Liver (tissue), 3 donors: Measurements from ENCODE around the gene SIRT5.

ENCODE experiments used
- GABPA ChIP-seq, 2 donors: IDR thresholded peaks in 1 of 2; conservative IDR thresholded peaks in 1 of 2; 2 replicates each; pipeline ENCODE4 v1.6.1; 2016; ENCODE audit warnings: antibody characterized with exemption in 2 of 2, mild to moderate bottlenecking in 1 of 2, moderate library complexity in 1 of 2
- HNF4A ChIP-seq, 2 donors: conservative IDR thresholded peaks; 2 replicates each; pipeline ENCODE4 v1.6.1; 2016; ENCODE audit warnings: antibody characterized with exemption in 2 of 2, mild to moderate bottlenecking in 2 of 2
- JUND ChIP-seq, 2 donors: IDR thresholded peaks; 2 replicates each; pipeline ENCODE4 v1.6.1; 2016; ENCODE audit warnings: antibody characterized with exemption in 2 of 2
- RAD21 ChIP-seq, 2 donors: IDR thresholded peaks; 2 replicates each; pipeline ENCODE4 v1.6.1; 2016; ENCODE audit warnings: antibody characterized with exemption in 2 of 2, mild to moderate bottlenecking in 2 of 2
- RXRA ChIP-seq, 2 donors: IDR thresholded peaks; 2 replicates each; pipeline ENCODE4 v1.6.1; 2017 to 2018; ENCODE audit warnings: antibody characterized with exemption in 2 of 2, mild to moderate bottlenecking in 1 of 2
- TAF1 ChIP-seq: conservative IDR thresholded peaks from 2 replicates; pipeline ENCODE4 v1.6.1; 2016; ENCODE audit warnings: antibody characterized with exemption, mild to moderate bottlenecking
- TF ChIP-seq, protein P1 (sequence below): fragments of 150-350 bp; IDR thresholded peaks from 2 replicates; pipeline ENCODE4 v1.5.1; 2017; ENCODE audit warnings: improper control_type of control experiment, low read depth, low read length; ENCODE audit not compliant: missing input control
- TF ChIP-seq, protein P2 (sequence below): IDR thresholded peaks from 2 replicates; pipeline ENCODE4 v1.6.1; 2016; ENCODE audit warnings: antibody characterized with exemption
- TF ChIP-seq, protein P3 (sequence below): IDR thresholded peaks from 2 replicates; pipeline ENCODE4 v1.6.1; 2016; ENCODE audit warnings: antibody characterized with exemption
- donor health status: healthy.
- donor health status: healthy.

DNA sequence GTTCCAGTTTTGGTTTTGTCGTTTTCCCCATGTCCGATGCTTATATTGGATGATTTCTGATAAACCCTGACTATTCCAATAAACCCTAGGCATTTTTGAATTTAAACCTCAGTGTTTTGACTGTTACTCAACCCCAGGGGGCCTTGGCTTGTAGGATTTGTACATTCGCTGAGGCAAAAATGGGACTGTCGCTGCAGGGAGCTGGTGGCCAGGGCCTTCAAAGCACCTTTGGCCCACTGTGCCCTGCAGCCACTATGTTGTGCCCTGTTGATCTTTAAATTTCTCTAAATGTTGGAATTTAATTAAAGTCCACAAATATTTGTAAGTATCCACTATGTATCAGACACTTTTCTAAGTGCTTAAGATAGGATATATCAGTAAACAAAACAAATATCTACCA is 31.2 kb downstream of the SIRT5 start:
- TF ChIP-seq RAD21 (IDR thresholded peaks at IDR 0.05), result no peak
- TF ChIP-seq, protein P1, sequence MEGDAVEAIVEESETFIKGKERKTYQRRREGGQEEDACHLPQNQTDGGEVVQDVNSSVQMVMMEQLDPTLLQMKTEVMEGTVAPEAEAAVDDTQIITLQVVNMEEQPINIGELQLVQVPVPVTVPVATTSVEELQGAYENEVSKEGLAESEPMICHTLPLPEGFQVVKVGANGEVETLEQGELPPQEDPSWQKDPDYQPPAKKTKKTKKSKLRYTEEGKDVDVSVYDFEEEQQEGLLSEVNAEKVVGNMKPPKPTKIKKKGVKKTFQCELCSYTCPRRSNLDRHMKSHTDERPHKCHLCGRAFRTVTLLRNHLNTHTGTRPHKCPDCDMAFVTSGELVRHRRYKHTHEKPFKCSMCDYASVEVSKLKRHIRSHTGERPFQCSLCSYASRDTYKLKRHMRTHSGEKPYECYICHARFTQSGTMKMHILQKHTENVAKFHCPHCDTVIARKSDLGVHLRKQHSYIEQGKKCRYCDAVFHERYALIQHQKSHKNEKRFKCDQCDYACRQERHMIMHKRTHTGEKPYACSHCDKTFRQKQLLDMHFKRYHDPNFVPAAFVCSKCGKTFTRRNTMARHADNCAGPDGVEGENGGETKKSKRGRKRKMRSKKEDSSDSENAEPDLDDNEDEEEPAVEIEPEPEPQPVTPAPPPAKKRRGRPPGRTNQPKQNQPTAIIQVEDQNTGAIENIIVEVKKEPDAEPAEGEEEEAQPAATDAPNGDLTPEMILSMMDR, result no peak
- TF ChIP-seq, protein P2, sequence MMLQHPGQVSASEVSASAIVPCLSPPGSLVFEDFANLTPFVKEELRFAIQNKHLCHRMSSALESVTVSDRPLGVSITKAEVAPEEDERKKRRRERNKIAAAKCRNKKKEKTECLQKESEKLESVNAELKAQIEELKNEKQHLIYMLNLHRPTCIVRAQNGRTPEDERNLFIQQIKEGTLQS, result no peak
- no peak for TF ChIP-seq GABPA (IDR thresholded peaks at IDR 0.05 in 1 of 2, conservative IDR thresholded peaks at IDR 0.05 in 1 of 2)
- no peak for TF ChIP-seq TAF1
- TF ChIP-seq JUND (IDR thresholded peaks at IDR 0.05), result no peak
- TF ChIP-seq HNF4A (conservative IDR thresholded peaks at IDR 0.05), result no peak
- TF ChIP-seq RXRA (IDR thresholded peaks at IDR 0.05), result no peak
- TF ChIP-seq, protein P3, sequence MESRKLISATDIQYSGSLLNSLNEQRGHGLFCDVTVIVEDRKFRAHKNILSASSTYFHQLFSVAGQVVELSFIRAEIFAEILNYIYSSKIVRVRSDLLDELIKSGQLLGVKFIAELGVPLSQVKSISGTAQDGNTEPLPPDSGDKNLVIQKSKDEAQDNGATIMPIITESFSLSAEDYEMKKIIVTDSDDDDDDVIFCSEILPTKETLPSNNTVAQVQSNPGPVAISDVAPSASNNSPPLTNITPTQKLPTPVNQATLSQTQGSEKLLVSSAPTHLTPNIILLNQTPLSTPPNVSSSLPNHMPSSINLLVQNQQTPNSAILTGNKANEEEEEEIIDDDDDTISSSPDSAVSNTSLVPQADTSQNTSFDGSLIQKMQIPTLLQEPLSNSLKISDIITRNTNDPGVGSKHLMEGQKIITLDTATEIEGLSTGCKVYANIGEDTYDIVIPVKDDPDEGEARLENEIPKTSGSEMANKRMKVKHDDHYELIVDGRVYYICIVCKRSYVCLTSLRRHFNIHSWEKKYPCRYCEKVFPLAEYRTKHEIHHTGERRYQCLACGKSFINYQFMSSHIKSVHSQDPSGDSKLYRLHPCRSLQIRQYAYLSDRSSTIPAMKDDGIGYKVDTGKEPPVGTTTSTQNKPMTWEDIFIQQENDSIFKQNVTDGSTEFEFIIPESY, result no peak
